ENCODE data around the gene AGO3. TPM values are rescaled to one million over a fixed set of nuclear protein-coding genes. Genes with fewer than 3 reads are reported as not detected.
A peak's percentile ranks its signal among the peaks of the same experiment; 100 is the strongest.

The AGO3 gene
- total RNA-seq, 1 donor from 2014 or later: 27.0 TPM

- DNase-seq (ENCODE audit: low read depth): no peak
- H3K36me3 Mint-ChIP-seq (ENCODE audit: low read depth, unreplicated experiment): peaks cover 2% of the 10 kb centered on the region
- peak overlapping the region; percentile 47 for H3K27ac ChIP-seq (ENCODE audit: low read depth, low read length)
- H3K9me3 ChIP-seq (ENCODE audit: insufficient read depth, low read depth, low read length): no peaks in the 10 kb centered on the region
- H3K4me3 ChIP-seq (ENCODE audit: insufficient read depth, low read depth, low read length): no peak overlapping the region
- no peak for FAIRE-seq
- H3K4me3 Mint-ChIP-seq (ENCODE audit: unreplicated experiment): no peak overlapping the region
- H3K27me3 ChIP-seq (ENCODE audit: insufficient read depth, low read length): no peaks in the 10 kb centered on the region
- no peak overlapping the region for H2AFZ ChIP-seq (ENCODE audit: low read depth, low read length)
- no peaks in the 10 kb centered on the region for H3K27me3 Mint-ChIP-seq (ENCODE audit: low read depth, unreplicated experiment)
- no peaks in the 10 kb centered on the region for H4K20me1 ChIP-seq (ENCODE audit: insufficient read depth, low read length)
- H3K4me1 ChIP-seq (ENCODE audit: insufficient read depth, low read length): peaks cover 9% of the 10 kb centered on the region
- no peak overlapping the region for H3K4me2 ChIP-seq (ENCODE audit: low read length)
- no peaks in the 10 kb centered on the region for H3K79me2 ChIP-seq (ENCODE audit: insufficient read depth, low read length)
- peaks cover 12% of the 10 kb centered on the region for H3K4me1 Mint-ChIP-seq (ENCODE audit: low read depth, unreplicated experiment)
- TF ChIP-seq EZH2 (IDR thresholded peaks at IDR 0.05; ENCODE audit: insufficient read depth, low read length): no peak
- TF ChIP-seq CTCF (IDR thresholded peaks at IDR 0.05; ENCODE audit: insufficient read depth, low read depth, low read length): no peak
- no peaks in the 10 kb centered on the region for H3K9me3 Mint-ChIP-seq (ENCODE audit: unreplicated experiment)
- H3K27ac Mint-ChIP-seq (ENCODE audit: unreplicated experiment): no peak overlapping the region
- no peak overlapping the region for H3K9ac ChIP-seq (ENCODE audit: low read length)
- peaks cover 10% of the 10 kb centered on the region for H3K36me3 ChIP-seq (ENCODE audit: insufficient read depth, low read length)
Measured at GRCh38 chr1:36007741-36008140, 76.8 kb downstream of the AGO3 start.

- Histone ChIP-seq H3K4me2 (ENCODE audit: low read length) (peak overlapping the region; percentile 67), H3K79me2 (ENCODE audit: insufficient read depth, low read length) (no peaks in the 10 kb centered on the region), H4K20me1 (ENCODE audit: insufficient read depth, low read length) (no peaks in the 10 kb centered on the region), H2AFZ (ENCODE audit: low read depth, low read length) (no peak overlapping the region), H3K36me3 (ENCODE audit: insufficient read depth, low read length) (peaks cover 11% of the 10 kb centered on the region), H3K9me3 (ENCODE audit: insufficient read depth, low read depth, low read length) (no peaks in the 10 kb centered on the region), H3K4me3 (ENCODE audit: insufficient read depth, low read depth, low read length) (no peak overlapping the region), H3K9ac (ENCODE audit: low read length) (peak overlapping the region; percentile 28), H3K27me3 (ENCODE audit: insufficient read depth, low read length) (no peaks in the 10 kb centered on the region), H3K27ac (ENCODE audit: low read depth, low read length) (peak overlapping the region; percentile 73), H3K4me1 (ENCODE audit: insufficient read depth, low read length) (peaks cover 9% of the 10 kb centered on the region)
- Mint-ChIP-seq H3K36me3 (ENCODE audit: low read depth, unreplicated experiment) (peaks cover 6% of the 10 kb centered on the region), H3K9me3 (ENCODE audit: unreplicated experiment) (no peaks in the 10 kb centered on the region), H3K4me1 (ENCODE audit: low read depth, unreplicated experiment) (peaks cover 12% of the 10 kb centered on the region), H3K27ac (ENCODE audit: unreplicated experiment) (peak overlapping the region; percentile 92), H3K4me3 (ENCODE audit: unreplicated experiment) (peak overlapping the region; percentile 50), H3K27me3 (ENCODE audit: low read depth, unreplicated experiment) (no peaks in the 10 kb centered on the region)
- DNase-seq (ENCODE audit: low read depth): peak; percentile 89
- peak; percentile 84 for FAIRE-seq
- no peak for TF ChIP-seq CTCF (IDR thresholded peaks at IDR 0.05; ENCODE audit: insufficient read depth, low read depth, low read length)
- TF ChIP-seq EZH2 (IDR thresholded peaks at IDR 0.05; ENCODE audit: insufficient read depth, low read length): no peak
Measured at GRCh38 chr1:36008546-36009197, 77.8 kb downstream of the AGO3 start.

- H4K20me1 ChIP-seq (ENCODE audit: insufficient read depth, low read length): no peaks in the 10 kb centered on the region
- H3K27me3 ChIP-seq (ENCODE audit: insufficient read depth, low read length): no peaks in the 10 kb centered on the region
- no peaks in the 10 kb centered on the region for H3K4me1 ChIP-seq (ENCODE audit: insufficient read depth, low read length)
- H3K9me3 Mint-ChIP-seq (ENCODE audit: unreplicated experiment): no peaks in the 10 kb centered on the region
- H3K27me3 Mint-ChIP-seq (ENCODE audit: low read depth, unreplicated experiment): no peaks in the 10 kb centered on the region
- H3K79me2 ChIP-seq (ENCODE audit: insufficient read depth, low read length): no peaks in the 10 kb centered on the region
- H2AFZ ChIP-seq (ENCODE audit: low read depth, low read length): no peak overlapping the region
- no peaks in the 10 kb centered on the region for H3K4me1 Mint-ChIP-seq (ENCODE audit: low read depth, unreplicated experiment)
- no peak overlapping the region for H3K27ac ChIP-seq (ENCODE audit: low read depth, low read length)
- H3K27ac Mint-ChIP-seq (ENCODE audit: unreplicated experiment): no peak overlapping the region
- no peak overlapping the region for H3K4me3 Mint-ChIP-seq (ENCODE audit: unreplicated experiment)
- H3K36me3 Mint-ChIP-seq (ENCODE audit: low read depth, unreplicated experiment): peaks cover 19% of the 10 kb centered on the region
- no peak overlapping the region for H3K9ac ChIP-seq (ENCODE audit: low read length)
- DNase-seq (ENCODE audit: low read depth): peak; percentile 9
- no peak for FAIRE-seq
- TF ChIP-seq CTCF (IDR thresholded peaks at IDR 0.05; ENCODE audit: insufficient read depth, low read depth, low read length) (no peak), EZH2 (IDR thresholded peaks at IDR 0.05; ENCODE audit: insufficient read depth, low read length) (no peak)
- H3K9me3 ChIP-seq (ENCODE audit: insufficient read depth, low read depth, low read length): no peaks in the 10 kb centered on the region
- H3K4me2 ChIP-seq (ENCODE audit: low read length): no peak overlapping the region
- H3K36me3 ChIP-seq (ENCODE audit: insufficient read depth, low read length): peaks cover 15% of the 10 kb centered on the region
- H3K4me3 ChIP-seq (ENCODE audit: insufficient read depth, low read depth, low read length): no peak overlapping the region
Measured at GRCh38 chr1:36014722-36015220, 83.9 kb downstream of the AGO3 start.

Measured in astrocyte (in vitro differentiated cells and primary cell).